ENCODE results near the gene BMAL1. TPM values are rescaled to one million over a fixed set of nuclear protein-coding genes. Genes with fewer than 3 reads are reported as not detected.

BMAL1 gene
- total RNA-seq, 1 donor from 2014 or later, result 8.5 TPM

DNA sequence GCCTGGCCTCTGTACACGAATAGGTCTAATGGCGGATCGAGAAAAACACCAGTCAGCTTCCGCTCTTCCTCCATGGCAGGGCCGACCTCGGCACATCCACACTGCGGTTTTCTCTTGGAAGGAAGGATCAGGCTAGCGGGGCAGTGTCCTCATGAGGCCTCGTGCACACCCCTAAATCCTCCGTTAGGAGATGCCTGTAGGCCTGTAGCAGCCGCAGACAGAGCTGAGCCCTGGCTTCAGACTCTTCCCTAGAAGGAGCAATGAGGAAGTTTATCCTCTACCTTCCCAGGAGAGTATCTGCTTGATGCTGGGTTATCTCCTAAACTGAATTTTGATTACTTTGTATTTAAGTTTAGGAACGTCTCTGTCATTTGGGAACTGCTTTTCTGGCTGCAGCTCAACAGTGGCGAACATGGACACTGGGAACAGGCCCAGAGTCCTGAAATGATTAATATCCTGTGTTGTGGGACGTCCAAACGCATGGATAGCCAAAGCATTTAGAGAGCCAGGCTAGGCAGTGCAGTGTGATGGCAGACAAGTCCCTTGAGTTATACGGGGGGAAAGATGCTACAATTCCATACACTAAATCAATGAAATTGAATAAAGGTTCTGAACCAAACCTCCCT is 16.5 kb upstream of the BMAL1 start:
- DNase-seq (ENCODE audit: low read depth), result no peak

GRCh38 chr11:13261591-13262061 is 16.0 kb upstream of the BMAL1 start:
- no peak overlapping the region for H3K4me3 ChIP-seq (ENCODE audit: low read depth, low read length)
- TF ChIP-seq, protein P1, sequence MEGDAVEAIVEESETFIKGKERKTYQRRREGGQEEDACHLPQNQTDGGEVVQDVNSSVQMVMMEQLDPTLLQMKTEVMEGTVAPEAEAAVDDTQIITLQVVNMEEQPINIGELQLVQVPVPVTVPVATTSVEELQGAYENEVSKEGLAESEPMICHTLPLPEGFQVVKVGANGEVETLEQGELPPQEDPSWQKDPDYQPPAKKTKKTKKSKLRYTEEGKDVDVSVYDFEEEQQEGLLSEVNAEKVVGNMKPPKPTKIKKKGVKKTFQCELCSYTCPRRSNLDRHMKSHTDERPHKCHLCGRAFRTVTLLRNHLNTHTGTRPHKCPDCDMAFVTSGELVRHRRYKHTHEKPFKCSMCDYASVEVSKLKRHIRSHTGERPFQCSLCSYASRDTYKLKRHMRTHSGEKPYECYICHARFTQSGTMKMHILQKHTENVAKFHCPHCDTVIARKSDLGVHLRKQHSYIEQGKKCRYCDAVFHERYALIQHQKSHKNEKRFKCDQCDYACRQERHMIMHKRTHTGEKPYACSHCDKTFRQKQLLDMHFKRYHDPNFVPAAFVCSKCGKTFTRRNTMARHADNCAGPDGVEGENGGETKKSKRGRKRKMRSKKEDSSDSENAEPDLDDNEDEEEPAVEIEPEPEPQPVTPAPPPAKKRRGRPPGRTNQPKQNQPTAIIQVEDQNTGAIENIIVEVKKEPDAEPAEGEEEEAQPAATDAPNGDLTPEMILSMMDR (conservative IDR thresholded peaks at IDR 0.05; ENCODE audit: low read depth, low read length), result no peak
- DNase-seq (ENCODE audit: low read depth), result peak; percentile 88

More for the DNA sequence above, 16.5 kb upstream of the BMAL1 start:
- TF ChIP-seq, protein P1 (conservative IDR thresholded peaks at IDR 0.05; ENCODE audit: low read depth, low read length), result no peak
- H3K4me3 ChIP-seq (ENCODE audit: low read depth, low read length), result no peak overlapping the region

- DNase-seq (ENCODE audit: low read depth), result no peak
- TF ChIP-seq, protein P1 (conservative IDR thresholded peaks at IDR 0.05; ENCODE audit: low read depth, low read length), result no peak
- H3K4me3 ChIP-seq (ENCODE audit: low read depth, low read length), result no peak overlapping the region
Observed at GRCh38 chr11:13262096-13262495, 15.5 kb upstream of the BMAL1 start.

DNA sequence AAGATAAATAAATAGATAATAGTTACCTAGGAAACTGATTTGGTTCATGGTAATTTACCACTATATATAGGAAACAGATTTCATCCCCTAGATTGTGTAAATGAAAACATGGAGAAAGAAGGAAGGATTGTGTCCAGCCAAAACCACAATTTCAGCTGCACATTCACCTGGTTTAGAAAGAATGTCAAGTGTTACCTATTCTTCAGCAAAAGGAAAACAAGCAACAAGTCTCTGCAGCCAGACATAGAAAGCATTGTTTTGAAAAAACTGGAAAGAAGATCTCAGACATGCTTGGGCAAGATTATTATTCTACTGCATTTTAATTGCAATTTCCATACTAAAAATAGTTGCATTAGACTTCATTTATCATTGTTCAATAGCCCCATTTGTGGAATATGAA is 8.8 kb upstream of the BMAL1 start:
- TF ChIP-seq, protein P1 (conservative IDR thresholded peaks at IDR 0.05; ENCODE audit: low read depth, low read length), result no peak
- H3K4me3 ChIP-seq (ENCODE audit: low read depth, low read length), result no peak overlapping the region
- DNase-seq (ENCODE audit: low read depth), result no peak

- H3K4me3 ChIP-seq (ENCODE audit: low read depth, low read length), result no peak overlapping the region
- TF ChIP-seq, protein P1 (conservative IDR thresholded peaks at IDR 0.05; ENCODE audit: low read depth, low read length), result no peak
- no peak for DNase-seq (ENCODE audit: low read depth)
Observed at GRCh38 chr11:13269775-13270174, 7.8 kb upstream of the BMAL1 start.

DNA sequence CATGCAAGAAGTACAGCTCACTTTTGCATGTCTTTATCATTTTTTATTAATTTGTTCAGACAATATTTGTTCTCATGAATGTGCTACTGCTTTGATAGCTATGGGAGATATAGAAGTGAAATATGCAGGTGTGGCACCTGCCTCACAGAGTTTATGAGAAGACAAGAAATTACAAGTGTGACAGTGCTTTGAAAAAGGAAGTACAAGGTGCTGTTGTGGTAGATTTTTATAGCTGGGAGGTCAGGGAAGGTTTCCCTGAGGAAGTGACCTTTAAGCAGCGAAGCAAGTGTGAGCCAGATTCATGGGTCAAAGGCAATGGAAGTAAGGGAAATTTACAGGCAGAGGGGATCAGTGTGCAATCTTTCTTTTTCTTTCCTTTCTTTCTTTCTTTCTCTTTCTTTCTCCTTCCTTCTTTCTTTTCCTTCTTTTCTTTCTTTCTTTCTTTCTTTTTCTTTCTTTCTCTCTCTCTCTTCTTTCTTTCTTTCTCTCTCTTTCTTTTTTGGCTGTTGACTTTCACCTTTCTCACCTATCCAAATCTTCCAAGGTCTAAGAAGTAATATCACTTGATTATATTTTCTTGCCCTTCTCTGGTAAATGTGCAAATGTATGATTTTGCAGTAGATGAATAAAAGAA is 6.4 kb upstream of the BMAL1 start:
- H3K4me3 ChIP-seq (ENCODE audit: low read depth, low read length), result no peak overlapping the region
- no peak for DNase-seq (ENCODE audit: low read depth)
- TF ChIP-seq, protein P1 (conservative IDR thresholded peaks at IDR 0.05; ENCODE audit: low read depth, low read length), result no peak

DNA sequence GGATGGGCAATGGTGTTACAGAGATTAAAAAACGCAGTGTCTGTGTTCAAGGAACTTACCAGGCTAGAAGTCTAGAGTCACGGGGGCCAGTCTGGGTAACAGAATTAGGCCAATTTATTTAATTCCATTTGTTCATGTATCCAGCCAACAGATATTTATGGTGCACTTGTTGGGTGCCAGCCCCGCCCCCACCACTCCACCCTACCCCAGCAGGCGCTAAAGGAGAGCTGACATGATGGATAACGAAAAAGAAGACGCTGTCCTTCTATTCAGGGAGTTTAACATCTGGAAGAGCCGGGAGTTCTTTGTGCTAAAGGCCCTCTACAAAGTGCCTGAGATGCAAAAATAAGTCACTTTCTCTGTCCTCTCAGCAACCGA is 1.1 kb upstream of the BMAL1 start:
- DNase-seq (ENCODE audit: low read depth), result no peak
- TF ChIP-seq, protein P1 (conservative IDR thresholded peaks at IDR 0.05; ENCODE audit: low read depth, low read length), result no peak
- H3K4me3 ChIP-seq (ENCODE audit: low read depth, low read length), result peak overlapping the region; percentile 79

All from epithelial cell of proximal tubule (primary cell).